ENCODE data around the gene C5orf58.
A peak's percentile ranks its signal among the peaks of the same experiment; 100 is the strongest.

The C5orf58 gene

DNA sequence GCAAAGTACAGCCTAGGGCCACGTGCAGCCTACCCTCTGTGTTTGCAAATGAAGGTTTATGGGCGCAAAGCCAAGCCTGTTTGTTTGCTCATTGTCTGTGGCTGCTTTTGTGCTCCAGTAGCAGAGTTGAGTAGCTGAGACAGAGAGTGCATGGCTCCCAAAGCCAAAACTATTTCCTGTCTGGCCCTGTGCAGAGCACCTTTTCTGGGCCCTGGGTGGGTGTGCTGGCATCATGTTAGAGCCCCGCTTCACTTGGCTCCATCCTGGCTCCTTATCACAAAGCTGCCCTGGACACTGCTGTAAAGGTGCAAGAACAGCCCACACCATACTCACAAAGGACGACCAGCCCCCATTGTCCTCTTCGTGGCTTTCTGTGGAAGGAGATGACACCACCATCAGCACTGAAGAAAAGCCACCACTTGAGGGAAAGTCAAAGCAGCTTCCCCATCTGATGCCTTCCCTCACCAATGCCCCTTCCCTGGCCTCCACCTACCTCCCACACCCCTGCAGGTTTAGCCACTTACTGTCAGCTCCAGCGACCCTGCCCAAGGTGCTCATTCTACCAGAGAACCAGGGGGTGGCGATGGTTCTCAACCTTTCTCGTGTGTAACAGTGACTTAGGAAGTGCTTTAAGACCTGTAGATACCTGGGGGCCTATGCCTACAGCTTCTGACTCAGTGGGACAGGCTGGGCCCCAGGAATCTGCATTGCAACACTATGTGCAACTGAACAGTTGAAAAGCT is 41.4 kb downstream of the C5orf58 start:
- Histone ChIP-seq H3K4me3 (replicated peaks; ENCODE audit: low read depth, low read length) (no peak overlapping the region), H3K36me3 (ENCODE audit: control insufficient read depth, insufficient read depth, low read length) (peaks cover 19% of the 10 kb centered on the region), H3K27me3 (replicated peaks; ENCODE audit: control insufficient read depth, insufficient read depth, low read length) (no peaks in the 10 kb centered on the region)
- DNase-seq (ENCODE audit: extremely low read depth, insufficient read length): no peak
- TF ChIP-seq, protein P1, sequence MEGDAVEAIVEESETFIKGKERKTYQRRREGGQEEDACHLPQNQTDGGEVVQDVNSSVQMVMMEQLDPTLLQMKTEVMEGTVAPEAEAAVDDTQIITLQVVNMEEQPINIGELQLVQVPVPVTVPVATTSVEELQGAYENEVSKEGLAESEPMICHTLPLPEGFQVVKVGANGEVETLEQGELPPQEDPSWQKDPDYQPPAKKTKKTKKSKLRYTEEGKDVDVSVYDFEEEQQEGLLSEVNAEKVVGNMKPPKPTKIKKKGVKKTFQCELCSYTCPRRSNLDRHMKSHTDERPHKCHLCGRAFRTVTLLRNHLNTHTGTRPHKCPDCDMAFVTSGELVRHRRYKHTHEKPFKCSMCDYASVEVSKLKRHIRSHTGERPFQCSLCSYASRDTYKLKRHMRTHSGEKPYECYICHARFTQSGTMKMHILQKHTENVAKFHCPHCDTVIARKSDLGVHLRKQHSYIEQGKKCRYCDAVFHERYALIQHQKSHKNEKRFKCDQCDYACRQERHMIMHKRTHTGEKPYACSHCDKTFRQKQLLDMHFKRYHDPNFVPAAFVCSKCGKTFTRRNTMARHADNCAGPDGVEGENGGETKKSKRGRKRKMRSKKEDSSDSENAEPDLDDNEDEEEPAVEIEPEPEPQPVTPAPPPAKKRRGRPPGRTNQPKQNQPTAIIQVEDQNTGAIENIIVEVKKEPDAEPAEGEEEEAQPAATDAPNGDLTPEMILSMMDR (IDR thresholded peaks at IDR 0.05; ENCODE audit: insufficient read depth, low read length, poor library complexity, severe bottlenecking): peak; percentile 60

DNA sequence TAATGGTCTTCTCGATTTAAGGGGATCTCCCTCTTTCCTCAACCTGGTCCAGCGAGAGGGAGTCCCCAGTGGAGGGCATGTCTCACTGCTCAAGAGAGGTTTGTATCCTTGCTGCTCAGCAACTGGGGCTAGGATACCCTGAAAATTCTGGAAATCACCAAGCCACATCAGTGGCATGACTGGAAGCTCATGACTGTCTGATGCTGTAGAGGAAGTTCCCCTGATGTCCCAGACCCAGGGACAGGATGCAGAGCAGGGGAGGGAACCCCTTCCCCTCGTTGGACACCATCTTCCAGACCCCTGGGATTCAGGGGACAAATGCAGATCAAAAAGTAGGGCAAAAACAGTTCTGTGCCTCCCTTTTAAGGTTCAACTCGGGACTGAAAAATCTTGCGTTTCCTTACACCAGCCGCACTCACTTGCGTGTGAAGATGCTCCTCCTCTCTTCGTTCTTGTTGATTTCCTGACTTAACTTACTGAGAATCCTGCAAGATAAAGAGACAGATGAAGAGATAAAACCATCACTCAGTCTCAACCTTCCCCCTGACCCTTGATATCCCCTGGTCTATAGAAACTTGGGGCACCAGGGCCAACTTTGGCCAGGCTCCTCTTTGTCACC is 42.7 kb downstream of the C5orf58 start:
- TF ChIP-seq, protein P1 (IDR thresholded peaks at IDR 0.05; ENCODE audit: insufficient read depth, low read length, poor library complexity, severe bottlenecking): no peak
- Histone ChIP-seq H3K27me3 (replicated peaks; ENCODE audit: control insufficient read depth, insufficient read depth, low read length) (no peaks in the 10 kb centered on the region), H3K4me3 (replicated peaks; ENCODE audit: low read depth, low read length) (no peak overlapping the region)

DNA sequence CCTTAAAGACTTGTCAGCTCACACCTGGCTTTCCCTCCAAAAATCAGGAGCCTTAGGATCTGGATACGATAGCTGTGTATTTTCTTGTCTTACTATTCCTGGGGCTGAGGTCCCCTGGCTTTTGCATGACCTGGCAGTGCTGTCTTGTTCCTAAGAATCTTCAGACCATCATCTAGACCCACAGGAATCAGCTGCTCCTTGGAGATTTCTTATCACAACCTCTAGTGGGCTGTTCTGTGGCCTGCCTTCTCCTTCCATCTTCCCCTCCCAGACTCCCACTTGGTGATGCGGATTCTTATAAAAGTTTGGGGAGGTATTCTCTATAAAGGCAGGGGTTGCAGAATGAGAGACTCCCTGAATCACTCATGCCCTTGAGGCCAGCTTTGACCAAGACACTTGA is 43.4 kb downstream of the C5orf58 start:
- H3K36me3 ChIP-seq (ENCODE audit: control insufficient read depth, insufficient read depth, low read length): peaks cover 16% of the 10 kb centered on the region
- no peak for DNase-seq (ENCODE audit: extremely low read depth, insufficient read length)
- TF ChIP-seq, protein P1 (IDR thresholded peaks at IDR 0.05; ENCODE audit: insufficient read depth, low read length, poor library complexity, severe bottlenecking): no peak
- no peaks in the 10 kb centered on the region for H3K27me3 ChIP-seq (replicated peaks; ENCODE audit: control insufficient read depth, insufficient read depth, low read length)
- H3K4me3 ChIP-seq (replicated peaks; ENCODE audit: low read depth, low read length): no peak overlapping the region

More for the DNA sequence above, 42.7 kb downstream of the C5orf58 start:
- peaks cover 18% of the 10 kb centered on the region for H3K36me3 ChIP-seq (ENCODE audit: control insufficient read depth, insufficient read depth, low read length)
- no peak for DNase-seq (ENCODE audit: extremely low read depth, insufficient read length)

DNA sequence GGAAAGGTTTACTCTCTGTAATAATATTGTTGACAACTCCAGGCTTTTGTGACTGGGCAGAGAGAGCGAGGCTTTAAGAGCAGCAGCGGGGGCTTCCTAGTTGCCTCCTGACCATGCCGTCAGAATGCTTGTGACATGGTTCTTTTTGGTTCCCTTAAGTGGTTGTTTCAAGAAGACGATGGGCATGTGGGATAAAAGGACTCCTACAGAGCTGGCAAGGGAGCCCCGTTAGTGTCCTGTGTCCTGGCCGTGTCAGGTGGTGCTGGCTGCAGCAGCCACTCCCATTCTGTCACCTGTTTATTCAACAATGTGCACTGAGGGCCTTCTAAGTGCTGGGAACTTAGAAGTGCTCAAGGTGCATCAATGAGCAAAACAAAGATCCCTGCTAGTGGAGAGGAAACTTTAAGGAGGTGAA is 45.1 kb downstream of the C5orf58 start:
- peaks cover 14% of the 10 kb centered on the region for H3K36me3 ChIP-seq (ENCODE audit: control insufficient read depth, insufficient read depth, low read length)
- no peaks in the 10 kb centered on the region for H3K27me3 ChIP-seq (replicated peaks; ENCODE audit: control insufficient read depth, insufficient read depth, low read length)
- no peak overlapping the region for H3K4me3 ChIP-seq (replicated peaks; ENCODE audit: low read depth, low read length)
- DNase-seq (ENCODE audit: extremely low read depth, insufficient read length): no peak
- TF ChIP-seq, protein P1 (IDR thresholded peaks at IDR 0.05; ENCODE audit: insufficient read depth, low read length, poor library complexity, severe bottlenecking): no peak

DNA sequence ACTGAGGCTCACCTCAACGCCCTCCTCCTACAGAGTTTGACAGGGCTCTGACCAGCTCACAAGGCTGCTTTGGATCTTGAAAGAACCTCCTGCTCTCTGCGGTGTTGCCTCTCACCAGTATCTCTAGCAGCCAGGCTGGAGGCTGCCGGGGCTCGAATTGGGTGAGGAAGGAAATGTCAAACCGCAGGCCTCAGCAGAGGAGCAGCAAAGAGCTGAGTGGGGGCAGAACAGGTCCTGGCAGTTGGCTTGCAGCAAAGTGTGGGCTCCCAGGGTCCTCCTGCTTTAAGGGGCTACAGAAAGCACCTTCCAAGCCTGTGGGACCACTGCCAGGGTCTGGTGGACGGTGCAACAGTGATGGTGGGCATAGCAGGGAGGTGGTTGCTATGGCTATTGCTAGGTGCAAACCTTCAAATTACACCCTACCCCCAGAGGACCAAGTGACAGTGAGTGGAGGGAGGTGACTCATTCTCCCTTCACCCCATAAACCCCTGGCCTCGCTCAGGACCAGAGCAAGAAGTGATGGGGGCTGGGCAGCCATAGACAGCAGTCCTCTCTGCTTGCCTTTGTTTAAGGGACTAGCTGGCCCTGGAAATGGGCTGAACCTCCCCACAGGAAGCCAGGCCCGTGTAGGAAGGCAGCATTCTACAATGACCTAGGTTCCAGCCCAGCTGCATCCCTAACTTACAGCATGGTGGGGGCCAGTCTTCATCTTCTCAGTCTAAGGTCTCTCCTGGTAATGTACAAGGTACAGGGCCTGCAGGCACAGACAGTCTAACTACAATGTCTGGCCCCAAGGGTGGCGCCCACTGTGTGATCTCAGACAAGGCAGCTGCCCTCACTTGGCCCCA is 46.0 kb downstream of the C5orf58 start:
- peaks cover 10% of the 10 kb centered on the region for H3K36me3 ChIP-seq (ENCODE audit: control insufficient read depth, insufficient read depth, low read length)
- no peaks in the 10 kb centered on the region for H3K27me3 ChIP-seq (replicated peaks; ENCODE audit: control insufficient read depth, insufficient read depth, low read length)
- DNase-seq (ENCODE audit: extremely low read depth, insufficient read length): peak; percentile 87
- TF ChIP-seq, protein P1 (IDR thresholded peaks at IDR 0.05; ENCODE audit: insufficient read depth, low read length, poor library complexity, severe bottlenecking): no peak
- peak overlapping the region; percentile 34 for H3K4me3 ChIP-seq (replicated peaks; ENCODE audit: low read depth, low read length)
